ENCODE results near the gene ALDH2.

DNA sequence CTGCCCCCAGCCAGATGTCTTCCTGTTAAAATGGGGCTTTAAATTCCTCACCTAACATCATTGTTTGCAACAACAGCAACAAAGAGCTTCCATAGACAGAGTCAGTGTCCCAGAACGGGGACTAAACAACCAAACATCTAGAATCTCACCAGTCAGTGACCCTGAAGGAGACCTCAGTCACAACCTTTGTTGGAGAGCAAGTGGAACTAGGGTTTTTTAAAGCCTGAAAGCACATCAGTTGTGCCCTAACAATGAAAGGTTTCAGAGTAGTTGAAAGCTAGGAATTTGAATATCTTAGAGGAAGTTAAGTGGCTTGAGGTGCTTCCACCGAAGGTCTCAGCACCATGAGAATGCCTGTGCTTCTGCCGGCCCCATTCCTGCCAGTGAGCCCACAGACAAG, 5.0 kb upstream of the ALDH2 start:
- TF ChIP-seq EZH2 (IDR thresholded peaks at IDR 0.05; ENCODE audit: low read length, missing control alignments), result no peak
- TF ChIP-seq, protein P1, sequence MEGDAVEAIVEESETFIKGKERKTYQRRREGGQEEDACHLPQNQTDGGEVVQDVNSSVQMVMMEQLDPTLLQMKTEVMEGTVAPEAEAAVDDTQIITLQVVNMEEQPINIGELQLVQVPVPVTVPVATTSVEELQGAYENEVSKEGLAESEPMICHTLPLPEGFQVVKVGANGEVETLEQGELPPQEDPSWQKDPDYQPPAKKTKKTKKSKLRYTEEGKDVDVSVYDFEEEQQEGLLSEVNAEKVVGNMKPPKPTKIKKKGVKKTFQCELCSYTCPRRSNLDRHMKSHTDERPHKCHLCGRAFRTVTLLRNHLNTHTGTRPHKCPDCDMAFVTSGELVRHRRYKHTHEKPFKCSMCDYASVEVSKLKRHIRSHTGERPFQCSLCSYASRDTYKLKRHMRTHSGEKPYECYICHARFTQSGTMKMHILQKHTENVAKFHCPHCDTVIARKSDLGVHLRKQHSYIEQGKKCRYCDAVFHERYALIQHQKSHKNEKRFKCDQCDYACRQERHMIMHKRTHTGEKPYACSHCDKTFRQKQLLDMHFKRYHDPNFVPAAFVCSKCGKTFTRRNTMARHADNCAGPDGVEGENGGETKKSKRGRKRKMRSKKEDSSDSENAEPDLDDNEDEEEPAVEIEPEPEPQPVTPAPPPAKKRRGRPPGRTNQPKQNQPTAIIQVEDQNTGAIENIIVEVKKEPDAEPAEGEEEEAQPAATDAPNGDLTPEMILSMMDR (conservative IDR thresholded peaks at IDR 0.05 in 1 of 2, IDR thresholded peaks at IDR 0.05 in 1 of 2; ENCODE audit: low read depth in 1 of 2, low read length in 2 of 2), result no peak
